ENCODE data around the gene PCNX2.
"Not testable (repeated sequence)": the region's sequence is repeated elsewhere in the genome, so short reads cannot be mapped to it uniquely, and the experiment has no call there.

PCNX2 gene

DNA sequence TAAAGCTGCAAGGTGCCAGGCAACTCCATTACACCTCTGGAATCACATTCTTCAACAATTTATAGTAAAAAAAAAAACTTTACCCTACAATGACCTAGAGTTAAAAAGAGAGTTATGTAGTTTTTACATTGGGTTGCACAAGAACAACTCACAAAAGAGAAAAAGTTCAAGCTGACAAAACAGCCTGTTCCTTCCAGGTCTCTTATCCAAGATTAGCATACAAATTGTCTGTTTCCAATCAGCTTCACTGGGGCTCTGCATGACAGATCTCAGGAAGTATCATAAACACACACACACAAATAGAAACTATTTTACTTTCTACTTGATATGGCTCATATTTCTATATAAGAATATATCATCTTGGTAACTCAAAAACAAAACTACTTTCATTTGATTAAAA, 154.6 kb downstream of the PCNX2 start:
- no peak for DNase-seq

GRCh38 chr1:233140499-233140898, 155.0 kb downstream of the PCNX2 start:
- no peak for DNase-seq

- no peak for DNase-seq
Measured at GRCh38 chr1:233138788-233139585, 156.5 kb downstream of the PCNX2 start.

GRCh38 chr1:233135833-233136232, 159.7 kb downstream of the PCNX2 start:
- no peak for DNase-seq

DNA sequence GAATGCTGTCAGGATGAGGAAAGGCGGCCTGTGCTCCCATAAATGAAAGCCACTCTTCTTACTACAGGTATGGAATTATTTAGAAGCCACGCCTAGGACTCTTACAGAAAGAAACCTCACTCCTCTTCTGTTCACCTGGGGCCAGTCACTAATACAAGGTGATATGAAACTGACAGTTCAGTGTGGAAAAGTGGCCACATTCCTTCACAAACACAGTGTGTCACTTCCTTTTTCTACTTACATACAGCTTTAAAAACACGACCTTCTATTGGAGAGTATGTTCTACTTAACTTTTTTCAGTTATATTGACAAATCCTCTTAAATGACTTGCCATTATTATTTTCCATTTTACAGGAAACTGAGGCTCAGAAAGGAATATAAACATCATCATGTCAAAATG, 163.1 kb downstream of the PCNX2 start:
- no peak for DNase-seq

GRCh38 chr1:233129031-233129430, 166.5 kb downstream of the PCNX2 start:
- not testable (repeated sequence) for DNase-seq

- no peak for DNase-seq
Measured at GRCh38 chr1:233127157-233127556, 168.4 kb downstream of the PCNX2 start.

DNA sequence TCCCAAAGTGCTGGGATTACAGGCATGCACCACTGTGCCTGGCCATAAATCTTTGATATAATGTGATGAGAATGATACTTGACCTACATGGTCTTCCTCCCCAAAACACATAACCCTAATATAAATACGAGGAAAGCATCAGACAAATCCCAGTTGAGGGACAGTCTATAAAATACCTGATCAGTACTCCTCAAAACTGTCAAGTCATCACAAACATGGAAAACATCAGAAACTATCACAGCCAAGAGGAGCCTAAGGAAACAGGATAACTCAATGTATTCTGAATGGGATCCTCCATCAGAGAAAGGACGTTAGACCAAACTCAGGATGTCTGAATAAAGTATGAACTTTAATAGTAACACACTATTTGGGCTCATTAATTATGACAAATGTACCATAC, 172.7 kb downstream of the PCNX2 start:
- DNase-seq, result no peak

GRCh38 chr1:233121947-233122559, 173.5 kb downstream of the PCNX2 start:
- DNase-seq, result no peak

DNA sequence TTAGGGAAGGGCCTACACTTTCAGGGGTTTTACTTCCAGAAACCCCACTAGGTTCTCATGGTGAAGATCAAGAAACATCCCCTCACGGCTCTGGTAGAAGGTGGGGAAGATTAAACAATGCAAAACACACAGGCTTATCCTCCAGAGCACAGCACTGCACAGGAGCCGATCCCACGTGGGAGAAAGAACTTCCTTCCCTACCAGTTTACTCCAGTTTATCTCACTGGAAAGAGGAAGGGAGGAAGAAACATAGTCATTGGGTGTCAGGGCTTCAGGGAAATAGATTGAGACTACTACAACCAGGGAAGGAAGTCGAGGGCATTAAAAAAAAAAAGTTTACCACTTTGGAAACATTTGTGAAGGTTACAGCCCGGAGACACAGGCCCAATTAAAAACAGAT, 180.7 kb downstream of the PCNX2 start:
- no peak for DNase-seq

DNA sequence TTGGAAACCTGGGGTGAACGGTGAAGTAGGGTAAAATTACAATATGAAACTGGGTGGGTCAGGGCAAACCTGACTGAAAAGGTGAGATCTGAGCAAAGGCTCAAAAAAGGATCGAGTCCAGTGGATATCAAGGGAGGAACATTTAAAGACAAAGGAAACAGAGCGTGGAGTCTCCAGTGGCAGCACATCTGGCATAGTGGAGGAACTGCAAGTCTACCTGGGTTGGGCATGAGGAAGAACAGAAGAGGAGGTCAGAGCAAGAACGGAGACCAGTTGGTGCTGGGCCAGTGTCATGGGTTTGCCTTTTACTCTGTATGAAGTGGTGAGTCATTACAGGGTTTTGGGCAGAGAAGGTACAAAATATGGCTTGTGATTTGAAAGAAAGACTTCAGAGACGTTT, 181.4 kb downstream of the PCNX2 start:
- DNase-seq, result no peak

DNA sequence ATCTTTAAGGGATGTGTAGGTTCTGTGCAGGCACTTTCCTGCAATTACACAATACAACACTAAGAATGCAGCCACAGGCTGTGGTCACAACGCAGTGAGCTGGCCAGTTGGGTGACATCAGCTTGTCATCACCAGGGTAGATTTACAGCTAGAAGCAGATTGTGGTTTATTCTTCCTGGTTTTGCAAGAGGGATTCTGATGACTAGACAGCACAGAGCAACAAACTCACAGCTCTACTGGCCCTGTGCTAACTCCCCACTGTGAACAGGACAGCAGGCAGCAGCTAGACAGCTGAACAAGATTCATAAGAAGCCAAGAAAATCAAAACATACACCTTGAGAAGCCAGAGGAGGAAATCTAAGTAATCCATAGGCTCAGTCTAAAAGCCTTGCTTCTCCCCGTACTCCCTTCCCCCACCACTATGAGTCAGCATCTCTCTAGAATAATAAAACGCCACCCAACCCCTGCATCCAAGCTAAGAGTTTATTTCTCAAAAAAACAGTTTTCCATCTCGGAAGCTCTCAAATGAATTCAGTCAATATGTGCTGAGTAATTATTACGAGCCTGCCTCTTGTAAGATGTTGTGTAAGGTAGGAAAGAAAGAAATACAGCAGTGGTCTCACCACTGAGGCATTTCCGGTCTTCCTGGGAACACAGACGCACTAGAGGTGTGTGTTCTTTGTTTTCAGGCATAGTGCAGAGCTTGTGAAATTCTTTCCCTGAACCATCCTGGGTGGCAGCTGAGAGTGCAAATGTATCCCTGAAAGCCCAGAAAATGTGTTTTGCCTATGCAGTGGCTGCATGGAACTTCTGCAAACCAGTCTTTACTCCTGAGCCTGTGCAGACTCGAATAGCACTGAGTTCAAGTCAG, 182.3 kb downstream of the PCNX2 start:
- peak; percentile 86 for DNase-seq

GRCh38 chr1:233112186-233113008, 183.1 kb downstream of the PCNX2 start:
- no peak for DNase-seq

DNA sequence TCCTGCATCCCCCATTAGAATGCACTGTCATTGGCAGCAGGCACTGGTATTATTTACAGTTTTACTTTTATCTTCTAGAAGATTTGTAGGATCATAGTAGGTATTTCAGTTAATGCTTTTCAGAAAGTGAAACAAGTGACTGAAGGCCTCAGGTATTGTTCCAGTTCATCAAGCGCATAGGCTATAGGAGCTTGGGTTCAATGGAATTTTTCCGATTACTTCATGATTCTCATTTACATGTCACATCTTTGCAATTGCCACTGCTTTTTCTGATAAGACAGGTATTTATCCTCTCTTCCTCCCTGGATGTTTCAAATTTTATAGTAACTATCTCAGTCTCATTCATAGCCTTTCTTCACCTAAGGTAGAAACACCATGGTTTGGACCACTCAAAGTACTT, 183.8 kb downstream of the PCNX2 start:
- DNase-seq, result no peak

- no peak for DNase-seq
Measured at GRCh38 chr1:233109096-233109495, 186.4 kb downstream of the PCNX2 start.

GRCh38 chr1:233107716-233108130, 187.8 kb downstream of the PCNX2 start:
- not testable (repeated sequence) for DNase-seq

DNA sequence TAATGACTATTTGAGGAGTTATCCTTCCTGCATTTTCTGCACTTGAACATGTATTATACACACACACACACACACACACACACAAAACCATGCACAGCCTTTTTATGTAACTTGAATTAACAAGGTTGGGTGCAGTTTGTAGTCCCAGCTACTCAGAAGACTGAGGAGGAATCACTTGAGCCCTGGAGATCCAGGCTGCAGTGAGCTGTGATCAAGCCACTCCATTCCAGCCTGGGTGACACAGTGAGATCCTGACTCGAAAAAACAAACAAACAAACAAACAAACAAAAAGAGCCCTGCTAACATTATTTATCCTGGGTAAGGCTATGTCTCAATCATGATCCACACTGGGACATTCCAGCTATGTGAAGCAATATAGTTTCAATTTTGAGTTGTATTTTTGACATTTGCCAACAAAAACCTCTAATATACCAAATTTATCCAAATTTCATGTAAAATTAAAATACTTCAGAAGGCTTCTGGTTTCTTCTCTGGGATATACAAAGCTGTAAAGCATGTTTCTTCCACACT, 188.3 kb downstream of the PCNX2 start:
- DNase-seq, result no peak

- DNase-seq, result peak; percentile 20
Measured at GRCh38 chr1:233105225-233105624, 190.3 kb downstream of the PCNX2 start.

DNA sequence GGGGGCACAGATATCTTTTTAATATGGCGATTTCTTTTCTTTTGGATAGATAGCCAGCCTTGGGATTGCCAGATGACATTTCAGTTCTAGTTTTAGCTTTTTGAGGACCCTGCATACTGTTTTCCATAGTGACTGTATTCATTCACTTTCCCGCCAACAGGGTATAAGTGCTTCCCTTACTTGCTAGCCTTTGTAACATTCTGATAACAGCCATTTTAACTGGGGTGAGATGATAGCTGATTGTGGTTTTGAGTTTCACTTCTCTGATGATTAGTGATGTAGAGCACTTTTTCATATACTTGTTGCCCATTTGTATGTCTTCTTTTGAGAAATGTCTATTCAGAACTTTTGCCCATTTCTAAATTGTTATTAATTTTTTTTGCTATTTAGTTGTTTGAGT, 193.2 kb downstream of the PCNX2 start:
- DNase-seq, result peak; percentile 58

GRCh38 chr1:233097959-233098580, 197.5 kb downstream of the PCNX2 start:
- no peak for DNase-seq

GRCh38 chr1:233097546-233097945, 198.0 kb downstream of the PCNX2 start:
- no peak for DNase-seq

- no peak for DNase-seq
Measured at GRCh38 chr1:233094691-233095090, 200.8 kb downstream of the PCNX2 start.

All from hematopoietic multipotent progenitor cell treated with erythropoietin and hydrocortisone succinate and interleukin-3 and kit ligand, for 6 days (in vitro differentiated cells).